Endodermal cell (in vitro differentiated cells): ENCODE measurements around the gene ISY1. TPM values are rescaled to one million over a fixed set of nuclear protein-coding genes. Genes with fewer than 3 reads are reported as not detected.
"Not testable (repeated sequence)": the region's sequence is repeated elsewhere in the genome, so short reads cannot be mapped to it uniquely, and the experiment has no call there.

ENCODE experiments used
- DNase-seq: peaks from one replicate; pipeline ENCODE4 v3.0.0-alpha.2; 2017
- H3K27ac ChIP-seq: 2 replicates; pipeline ENCODE4 v1.5.1; 2013; ENCODE audit warnings: mild to moderate bottlenecking, low read depth, low read length, moderate library complexity
- H3K27me3 ChIP-seq: 2 replicates; pipeline ENCODE4 v1.6.1; 2013; ENCODE audit warnings: mild to moderate bottlenecking, low read length, moderate library complexity; ENCODE audit not compliant: insufficient read depth, control insufficient read depth, poor library complexity, severe bottlenecking
- H3K36me3 ChIP-seq: 2 replicates; pipeline ENCODE4 v1.7.0; 2013; ENCODE audit warnings: mild to moderate bottlenecking, low read length, moderate library complexity; ENCODE audit not compliant: control insufficient read depth, insufficient read depth
- H3K4me1 ChIP-seq: one replicate; pipeline ENCODE4 v1.7.0; 2013; ENCODE audit warnings: low read length; ENCODE audit not compliant: control insufficient read depth, insufficient read depth
- H3K4me3 ChIP-seq: 2 replicates; pipeline ENCODE4 v1.5.1; 2013; ENCODE audit warnings: mild to moderate bottlenecking, low read length, moderate library complexity
- H3K9ac ChIP-seq: 2 replicates; pipeline ENCODE4 v1.6.1; 2013; ENCODE audit warnings: mild to moderate bottlenecking, low read length, moderate library complexity; ENCODE audit not compliant: poor library complexity, severe bottlenecking; ENCODE audit errors: extremely low read depth
- H3K9me3 ChIP-seq: 2 replicates; pipeline ENCODE4 v1.6.1; 2013; ENCODE audit warnings: mild to moderate bottlenecking, low read length, moderate library complexity; ENCODE audit not compliant: control insufficient read depth
- H3K27ac Mint-ChIP-seq: 2 replicates; pipeline ENCODE4 v1.8.0; 2020; ENCODE audit warnings: mixed read lengths
- H3K27me3 Mint-ChIP-seq: 2 replicates; pipeline ENCODE4 v1.8.0; 2021; ENCODE audit warnings: mild to moderate bottlenecking, mixed read lengths; ENCODE audit not compliant: insufficient read depth
- H3K36me3 Mint-ChIP-seq: 2 replicates; pipeline ENCODE4 v1.8.0; 2020; ENCODE audit warnings: low read depth, mixed read lengths
- H3K4me1 Mint-ChIP-seq: 2 replicates; pipeline ENCODE4 v1.8.0; 2020; ENCODE audit warnings: mixed read lengths
- H3K4me3 Mint-ChIP-seq: 2 replicates; pipeline ENCODE4 v1.8.0; 2020; ENCODE audit warnings: mild to moderate bottlenecking, moderate library complexity, mixed read lengths
- H3K9me3 Mint-ChIP-seq: 2 replicates; pipeline ENCODE4 v1.8.0; 2020; ENCODE audit warnings: mild to moderate bottlenecking, mixed read lengths
- CTCF ChIP-seq: fragments of 200-600 bp; sonication (generic); conservative IDR thresholded peaks from 2 replicates; pipeline ENCODE4 v1.5.0; 2021; ENCODE audit warnings: antibody characterized with exemption, mild to moderate bottlenecking
- WGBS, 2 experiments: methylation state at CpG; one replicate each; pipeline versions ENCODE4 v1.1.5 to v1.1.7; 2013; ENCODE audit warnings: missing lambda C conversion rate in 2 of 2, mixed read lengths in 1 of 2; ENCODE audit not compliant: insufficient coverage in 1 of 2, insufficient read length in 1 of 2; 5-methylcytosine and 5-hydroxymethylcytosine counted together
- total RNA-seq, 2 donors: library from RNA; stranded (reverse); fragmentation: NEBNext Ultra II Directional in 1 of 2; extraction: Animal tissue kit (Norgen Biotek cat#: 25700) in 1 of 2; gene quantifications; 2 replicates in 1 of 2; 3 replicates in 1 of 2; pipeline ENCODE4 v1.2.1, GENCODE V29; 2021

The ISY1 gene
- total RNA-seq, 2 donors from 2014 or later: 28.9 to 32.9 TPM

- Mint-ChIP-seq H3K27me3 (no peaks in the 10 kb centered on the region), H3K36me3 (peaks cover 29% of the 10 kb centered on the region), H3K4me1 (no peaks in the 10 kb centered on the region), H3K4me3 (no peak overlapping the region), H3K9me3 (no peaks in the 10 kb centered on the region), H3K27ac (no peak overlapping the region)
- DNase-seq: no peak
- Histone ChIP-seq H3K27me3 (no peaks in the 10 kb centered on the region), H3K9ac (no peak overlapping the region), H3K27ac (no peak overlapping the region), H3K9me3 (no peaks in the 10 kb centered on the region), H3K36me3 (peaks cover 49% of the 10 kb centered on the region), H3K4me3 (no peak overlapping the region), H3K4me1 (no peaks in the 10 kb centered on the region)
- TF ChIP-seq CTCF: no peak
These were observed 16.1 kb downstream of the ISY1 start for GRCh38 chr3:129144786-129145185.

- H3K36me3 ChIP-seq: peaks cover 48% of the 10 kb centered on the region
- H3K4me1 Mint-ChIP-seq, H3K9me3 ChIP-seq, H3K27me3 ChIP-seq, H3K4me3 ChIP-seq, DNase-seq, H3K27me3 Mint-ChIP-seq, H3K27ac Mint-ChIP-seq, H3K9me3 Mint-ChIP-seq, H3K4me1 ChIP-seq, H3K9ac ChIP-seq, H3K4me3 Mint-ChIP-seq, H3K27ac ChIP-seq: not testable (repeated sequence)
- H3K36me3 Mint-ChIP-seq: peaks cover 30% of the 10 kb centered on the region
- WGBS, 2 experiments: 88 to 94% methylated on average over 3 of the region's 5 CpGs
These were observed 19.9 kb downstream of the ISY1 start for GRCh38 chr3:129141011-129141410.

GRCh38 chr3:129139911-129140310 is 21.0 kb downstream of the ISY1 start:
- TF ChIP-seq CTCF: no peak
- 80 to 100% methylated on average over 1 of the region's 1 CpG for WGBS, 2 experiments

GRCh38 chr3:129136275-129136674 is 24.6 kb downstream of the ISY1 start:
- H3K9ac ChIP-seq, DNase-seq, H3K4me3 Mint-ChIP-seq, H3K9me3 ChIP-seq, H3K4me3 ChIP-seq, H3K9me3 Mint-ChIP-seq, H3K27ac Mint-ChIP-seq, H3K27me3 ChIP-seq, H3K27me3 Mint-ChIP-seq, H3K27ac ChIP-seq, H3K4me1 ChIP-seq: not testable (repeated sequence)
- H3K36me3 ChIP-seq: peaks cover 56% of the 10 kb centered on the region
- peaks cover 12% of the 10 kb centered on the region for H3K4me1 Mint-ChIP-seq
- peaks cover 41% of the 10 kb centered on the region for H3K36me3 Mint-ChIP-seq
- WGBS, 2 experiments: 97 to 98% methylated on average over 5 to 10 of the region's 10 CpGs

More at GRCh38 chr3:129139911-129140310, 21.0 kb downstream of the ISY1 start:
- Histone ChIP-seq H3K9ac (no peak overlapping the region), H3K4me3 (no peak overlapping the region), H3K27me3 (no peaks in the 10 kb centered on the region), H3K27ac (no peak overlapping the region), H3K9me3 (no peaks in the 10 kb centered on the region), H3K36me3 (peaks cover 43% of the 10 kb centered on the region), H3K4me1 (no peaks in the 10 kb centered on the region)
- Mint-ChIP-seq H3K4me3 (no peak overlapping the region), H3K36me3 (peaks cover 21% of the 10 kb centered on the region), H3K4me1 (no peaks in the 10 kb centered on the region), H3K9me3 (no peaks in the 10 kb centered on the region), H3K27me3 (no peaks in the 10 kb centered on the region), H3K27ac (no peak overlapping the region)
- DNase-seq: no peak
